Kidney epithelial cell (primary cell): Measurements from ENCODE around the gene CLEC11A. TPM values are rescaled to one million over a fixed set of nuclear protein-coding genes. Genes with fewer than 3 reads are reported as not detected.

Experiments
- DNase-seq: peaks from one replicate; pipeline ENCODE4 v3.0.0-alpha.2; 2010; ENCODE audit warnings: low read depth
- H3K27me3 ChIP-seq: 2 replicates; pipeline ENCODE4 v1.6.0; 2011; ENCODE audit warnings: low read length; ENCODE audit not compliant: control insufficient read depth, insufficient read depth
- H3K36me3 ChIP-seq: 2 replicates; pipeline ENCODE4 v1.5.1; 2011; ENCODE audit warnings: low read length; ENCODE audit not compliant: control insufficient read depth, insufficient read depth
- H3K4me3 ChIP-seq: 2 replicates; pipeline ENCODE4 v1.5.1; 2011; ENCODE audit warnings: low read depth, mild to moderate bottlenecking, control low read depth, low read length
- CTCF ChIP-seq: IDR thresholded peaks from 2 replicates; pipeline ENCODE4 v1.5.1; 2011; ENCODE audit warnings: mild to moderate bottlenecking, moderate library complexity, low read length, control low read depth, inconsistent platforms; ENCODE audit not compliant: insufficient read depth, poor library complexity, severe bottlenecking
- total RNA-seq: library from RNA; depleted of rRNA; stranded (reverse); fragments of >200 nt; gene quantifications from 2 replicates; pipeline ENCODE4 v1.2.3, GENCODE V29; 2015

Gene CLEC11A
- total RNA-seq, 1 donor from 2014 or later: 6.0 TPM

GRCh38 chr19:50686310-50687032 lies 36.7 kb upstream of the CLEC11A start:
- TF ChIP-seq CTCF: no peak
- Histone ChIP-seq H3K27me3 (peaks cover 2% of the 10 kb centered on the region), H3K36me3 (peaks cover 2% of the 10 kb centered on the region)

GRCh38 chr19:50688766-50689165 lies 34.4 kb upstream of the CLEC11A start:
- no peak overlapping the region for H3K4me3 ChIP-seq
- no peak for TF ChIP-seq CTCF
- peaks cover 2% of the 10 kb centered on the region for H3K36me3 ChIP-seq
- peaks cover 12% of the 10 kb centered on the region for H3K27me3 ChIP-seq
- no peak for DNase-seq

More at GRCh38 chr19:50686310-50687032, 36.7 kb upstream of the CLEC11A start:
- no peak for DNase-seq
- no peak overlapping the region for H3K4me3 ChIP-seq

- H3K27me3 ChIP-seq: peaks cover 23% of the 10 kb centered on the region
Observed at GRCh38 chr19:50690439-50690838, 32.7 kb upstream of the CLEC11A start.

GRCh38 chr19:50693064-50693975 lies 29.8 kb upstream of the CLEC11A start:
- DNase-seq: no peak
- Histone ChIP-seq H3K4me3 (no peak overlapping the region), H3K27me3 (peaks cover 34% of the 10 kb centered on the region), H3K36me3 (no peaks in the 10 kb centered on the region)
- TF ChIP-seq CTCF: no peak

More at GRCh38 chr19:50690439-50690838, 32.7 kb upstream of the CLEC11A start:
- no peaks in the 10 kb centered on the region for H3K36me3 ChIP-seq
- TF ChIP-seq CTCF: no peak
- DNase-seq: no peak
- no peak overlapping the region for H3K4me3 ChIP-seq

GRCh38 chr19:50694815-50695145 lies 28.4 kb upstream of the CLEC11A start:
- DNase-seq: no peak
- H3K36me3 ChIP-seq: no peaks in the 10 kb centered on the region
- no peak for TF ChIP-seq CTCF
- H3K27me3 ChIP-seq: peaks cover 34% of the 10 kb centered on the region
- no peak overlapping the region for H3K4me3 ChIP-seq
